ENCODE data around the gene C1orf74.
A peak's percentile ranks its signal among the peaks of the same experiment; 100 is the strongest.

Gene C1orf74

DNA sequence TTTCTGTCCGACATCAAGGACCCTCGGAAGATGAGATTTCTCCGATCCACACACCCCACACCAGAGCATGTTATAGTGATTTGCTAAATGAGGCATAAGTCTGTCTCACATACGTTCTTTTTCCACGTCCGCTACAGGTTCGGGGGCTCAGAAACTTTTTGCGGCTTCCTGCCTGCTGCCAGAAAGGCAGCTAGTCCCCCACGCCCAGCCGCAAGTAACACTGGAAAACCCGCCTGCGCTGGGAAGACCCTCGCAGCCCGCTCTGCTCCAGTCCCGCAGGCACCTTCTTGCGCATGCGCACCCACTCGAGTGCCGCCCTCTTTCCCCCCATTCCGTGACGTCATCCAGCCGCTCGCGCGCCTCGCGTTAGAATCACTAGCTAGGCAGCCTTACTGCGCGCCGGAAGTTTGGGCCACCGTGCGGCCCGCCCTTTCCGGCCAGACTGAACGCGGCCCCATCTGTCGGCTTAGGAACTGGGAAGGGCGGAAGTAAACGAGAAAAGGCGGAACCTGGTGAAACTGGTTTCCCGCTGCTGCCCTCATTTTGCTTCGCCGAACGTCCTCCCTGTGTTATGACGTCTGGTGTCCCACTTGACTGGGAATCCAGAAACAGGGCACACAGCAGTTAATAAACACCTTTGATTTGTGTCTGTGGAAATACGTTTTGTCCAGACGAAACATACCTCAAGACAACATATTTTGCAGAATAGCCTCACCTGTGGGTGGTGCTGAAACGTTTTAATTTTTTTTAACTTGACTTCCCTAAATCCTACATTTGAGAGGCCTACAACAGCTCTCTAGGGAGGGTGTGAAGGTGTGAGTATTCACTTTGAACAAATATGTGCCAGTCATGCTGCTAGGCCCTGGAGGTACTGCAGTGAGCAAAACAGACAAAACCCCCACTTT lies at the start of gene C1orf74:
C1orf74 (minus strand) TSS at position 295 of the 905 bp plus-strand sequence. CDS start 925 bp downstream, outside the sequence.
- H3K9me3 ChIP-seq = no peaks in the 10 kb centered on the region
- peaks cover 38% of the 10 kb centered on the region for H3K36me3 ChIP-seq
- TF ChIP-seq, protein P1, sequence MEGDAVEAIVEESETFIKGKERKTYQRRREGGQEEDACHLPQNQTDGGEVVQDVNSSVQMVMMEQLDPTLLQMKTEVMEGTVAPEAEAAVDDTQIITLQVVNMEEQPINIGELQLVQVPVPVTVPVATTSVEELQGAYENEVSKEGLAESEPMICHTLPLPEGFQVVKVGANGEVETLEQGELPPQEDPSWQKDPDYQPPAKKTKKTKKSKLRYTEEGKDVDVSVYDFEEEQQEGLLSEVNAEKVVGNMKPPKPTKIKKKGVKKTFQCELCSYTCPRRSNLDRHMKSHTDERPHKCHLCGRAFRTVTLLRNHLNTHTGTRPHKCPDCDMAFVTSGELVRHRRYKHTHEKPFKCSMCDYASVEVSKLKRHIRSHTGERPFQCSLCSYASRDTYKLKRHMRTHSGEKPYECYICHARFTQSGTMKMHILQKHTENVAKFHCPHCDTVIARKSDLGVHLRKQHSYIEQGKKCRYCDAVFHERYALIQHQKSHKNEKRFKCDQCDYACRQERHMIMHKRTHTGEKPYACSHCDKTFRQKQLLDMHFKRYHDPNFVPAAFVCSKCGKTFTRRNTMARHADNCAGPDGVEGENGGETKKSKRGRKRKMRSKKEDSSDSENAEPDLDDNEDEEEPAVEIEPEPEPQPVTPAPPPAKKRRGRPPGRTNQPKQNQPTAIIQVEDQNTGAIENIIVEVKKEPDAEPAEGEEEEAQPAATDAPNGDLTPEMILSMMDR (IDR thresholded peaks at IDR 0.05) = peak; percentile 57
- peak within 1 kb of the TSS; percentile 93 for H3K27ac ChIP-seq
- peaks cover 18% of the 10 kb centered on the region in 2 experiments for H3K4me1 ChIP-seq (ENCODE audit: control insufficient read depth in 1 of 2, insufficient read depth in 1 of 2, low read depth in 1 of 2, low read length in 1 of 2)
- H3K27me3 ChIP-seq = peaks cover 30% of the 10 kb centered on the region
- peak within 1 kb of the TSS; percentile 62 to 71 for H3K4me3 ChIP-seq (ENCODE audit: low read depth in 1 of 2, low read length in 1 of 2)

DNA sequence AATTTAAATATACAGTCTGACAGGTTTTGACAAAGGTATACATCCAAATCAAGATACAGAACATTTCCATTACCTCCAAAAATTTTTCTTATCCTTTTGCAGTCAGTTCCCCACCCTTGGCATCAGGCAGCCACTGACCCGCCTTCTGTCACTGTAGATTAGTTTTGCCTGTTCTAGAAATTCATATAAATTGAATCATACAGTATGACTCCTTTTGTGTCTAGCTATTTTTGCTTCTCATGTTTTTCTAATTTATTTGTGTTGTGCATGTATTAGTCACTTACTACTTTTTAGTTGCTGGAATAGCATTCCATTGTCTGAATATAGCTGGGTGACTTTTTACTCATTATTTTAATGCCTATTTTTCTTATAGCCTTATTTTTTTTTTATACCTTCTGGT lies 47.3 kb upstream of the C1orf74 start:
- Histone ChIP-seq H3K27ac (no peak overlapping the region), H3K4me3 (ENCODE audit: low read depth in 1 of 2, low read length in 1 of 2) (no peak overlapping the region), H3K27me3 (no peaks in the 10 kb centered on the region), H3K9me3 (no peaks in the 10 kb centered on the region), H3K4me1 (ENCODE audit: control insufficient read depth in 1 of 2, insufficient read depth in 1 of 2, low read depth in 1 of 2, low read length in 1 of 2) (peaks cover 6 to 10% of the 10 kb centered on the region in 2 experiments), H3K36me3 (no peaks in the 10 kb centered on the region)
- TF ChIP-seq, protein P1 (IDR thresholded peaks at IDR 0.05) = no peak

DNA sequence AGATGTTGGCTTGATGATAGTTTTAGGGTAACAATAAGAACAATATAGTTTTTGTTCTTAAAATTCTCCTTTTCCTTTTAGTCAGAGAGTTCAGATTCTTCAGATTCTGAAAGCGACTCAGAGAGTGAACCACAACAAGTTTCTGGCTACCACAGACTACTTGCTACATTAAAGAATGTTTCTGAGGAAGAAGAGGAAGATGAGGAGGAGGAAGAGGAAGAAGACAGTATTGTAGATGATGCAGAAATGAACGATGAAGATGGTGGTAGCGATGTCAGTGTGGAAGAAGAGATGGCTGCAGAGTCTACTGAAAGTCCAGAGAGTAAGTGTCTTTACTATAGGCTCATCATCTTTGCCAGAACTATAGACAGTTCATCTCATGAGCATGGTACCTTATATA lies 46.4 kb upstream of the C1orf74 start:
- TF ChIP-seq, protein P1 (IDR thresholded peaks at IDR 0.05) = no peak
- Histone ChIP-seq H3K4me1 (ENCODE audit: control insufficient read depth in 1 of 2, insufficient read depth in 1 of 2, low read depth in 1 of 2, low read length in 1 of 2) (peaks cover 6 to 10% of the 10 kb centered on the region in 2 experiments), H3K4me3 (ENCODE audit: low read depth in 1 of 2, low read length in 1 of 2) (no peak overlapping the region), H3K27ac (no peak overlapping the region), H3K36me3 (no peaks in the 10 kb centered on the region), H3K9me3 (no peaks in the 10 kb centered on the region), H3K27me3 (peaks cover 4% of the 10 kb centered on the region)

DNA sequence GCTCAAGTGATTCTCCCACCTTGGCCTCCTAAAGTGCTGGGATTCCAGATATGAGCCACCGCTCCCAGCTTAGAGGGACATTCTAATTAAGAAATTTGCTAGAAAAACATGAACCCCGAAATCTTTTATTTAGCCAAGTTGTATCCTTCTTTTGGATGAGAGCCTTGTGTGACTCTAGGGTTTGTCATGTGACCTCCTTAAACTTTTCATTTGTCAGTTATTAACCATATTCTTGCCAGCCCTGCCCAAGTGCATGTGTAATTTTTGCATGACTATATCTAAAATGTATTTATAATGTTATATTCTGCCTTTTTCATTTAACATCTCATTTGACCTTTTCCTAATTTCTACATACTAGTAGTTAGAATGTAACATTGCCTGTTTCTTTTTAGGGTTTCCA lies 45.4 kb upstream of the C1orf74 start:
- TF ChIP-seq, protein P1 (IDR thresholded peaks at IDR 0.05) = no peak
- Histone ChIP-seq H3K9me3 (no peaks in the 10 kb centered on the region), H3K4me1 (ENCODE audit: control insufficient read depth in 1 of 2, insufficient read depth in 1 of 2, low read depth in 1 of 2, low read length in 1 of 2) (peaks cover 6 to 10% of the 10 kb centered on the region in 2 experiments), H3K27ac (no peak overlapping the region), H3K4me3 (ENCODE audit: low read depth in 1 of 2, low read length in 1 of 2) (no peak overlapping the region), H3K27me3 (peaks cover 14% of the 10 kb centered on the region), H3K36me3 (no peaks in the 10 kb centered on the region)

DNA sequence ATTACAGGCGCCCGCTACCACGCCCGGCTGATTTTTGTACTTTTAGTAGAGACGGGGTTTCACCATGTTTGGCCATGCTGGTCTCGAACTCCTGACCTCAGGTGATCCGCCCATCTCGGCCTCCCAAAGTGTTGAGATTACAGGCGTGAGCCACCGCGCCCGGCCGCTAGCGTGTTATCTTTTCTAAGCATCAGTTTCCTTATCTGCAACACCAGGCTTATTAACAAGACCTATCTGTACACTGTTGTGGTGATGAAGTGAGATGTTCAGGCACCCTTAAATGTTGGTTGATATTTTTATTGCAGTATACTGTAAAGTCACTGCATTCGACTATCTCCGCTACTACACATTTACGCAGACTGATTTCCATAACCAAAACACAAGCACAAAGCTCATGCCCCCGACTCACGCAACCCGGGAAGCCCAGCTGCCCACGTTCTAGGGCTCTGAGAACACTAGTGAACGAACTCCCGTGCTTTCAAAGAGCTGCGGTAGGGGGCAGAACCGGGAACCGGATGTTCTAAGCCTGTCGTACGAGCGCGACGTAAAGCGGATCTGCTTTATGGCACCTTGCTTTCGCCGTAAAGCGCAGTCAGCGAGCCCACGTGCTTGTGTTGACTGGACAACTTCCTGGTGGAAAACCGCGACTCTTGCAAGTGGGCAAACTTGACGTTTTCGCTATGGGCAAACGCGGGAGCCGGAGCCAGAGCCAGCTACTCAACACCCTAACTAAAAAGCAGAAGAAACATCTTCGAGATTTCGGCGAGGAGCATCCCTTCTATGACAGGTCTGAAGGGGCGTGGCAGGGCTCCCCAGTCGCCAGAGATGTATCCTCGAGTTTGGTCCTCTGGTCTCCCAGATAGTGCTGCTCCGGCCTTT lies 43.3 kb upstream of the C1orf74 start, which contains the start of gene UTP25:
UTP25 (plus strand) TSS at position 589 of the 879 bp plus-strand sequence; CDS start at position 681, 92 bp downstream.
- Histone ChIP-seq H3K4me1 (ENCODE audit: control insufficient read depth in 1 of 2, insufficient read depth in 1 of 2, low read depth in 1 of 2, low read length in 1 of 2) (peaks cover 6 to 16% of the 10 kb centered on the region in 2 experiments), H3K4me3 (ENCODE audit: low read depth in 1 of 2, low read length in 1 of 2) (peak within 1 kb of the TSS; percentile 59 to 72), H3K27ac (peak within 1 kb of the TSS; percentile 87), H3K36me3 (no peaks in the 10 kb centered on the region), H3K27me3 (peaks cover 26% of the 10 kb centered on the region), H3K9me3 (no peaks in the 10 kb centered on the region)
- TF ChIP-seq, protein P1 (IDR thresholded peaks at IDR 0.05) = peak; percentile 85

All from neutrophil (primary cell).